Activated T-cell treated with anti-CD3 and anti-CD28 coated beads for 48 hours (primary cell): Measurements from ENCODE around the gene XYLT2.

ENCODE experiments used
- DNase-seq: peaks from one replicate; pipeline ENCODE4 v3.0.0-alpha.2; 2020; ENCODE audit warnings: low read depth

Gene XYLT2

GRCh38 chr17:50363217-50364060 is 17.5 kb downstream of the XYLT2 start:
- DNase-seq, result no peak

DNA sequence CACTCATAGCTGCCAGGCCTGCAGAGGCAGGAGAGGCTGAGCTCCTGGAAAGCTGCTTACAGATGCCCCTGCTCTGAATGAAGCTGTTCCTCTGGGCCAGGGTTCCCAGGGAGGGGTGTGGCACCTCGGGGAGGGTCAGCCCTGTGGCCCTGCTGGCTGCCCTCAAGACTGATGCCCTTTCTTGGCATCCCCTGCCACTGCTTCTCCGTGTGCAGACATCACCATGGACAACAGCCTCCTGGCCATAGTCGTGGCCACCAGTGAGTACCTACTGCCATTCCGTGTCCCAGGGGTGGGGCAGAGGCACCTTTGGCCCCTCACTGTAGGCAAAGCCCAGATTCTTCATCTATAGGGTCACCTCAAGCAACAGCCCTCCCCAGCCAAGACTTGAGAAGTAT is 18.1 kb downstream of the XYLT2 start:
- no peak for DNase-seq

DNA sequence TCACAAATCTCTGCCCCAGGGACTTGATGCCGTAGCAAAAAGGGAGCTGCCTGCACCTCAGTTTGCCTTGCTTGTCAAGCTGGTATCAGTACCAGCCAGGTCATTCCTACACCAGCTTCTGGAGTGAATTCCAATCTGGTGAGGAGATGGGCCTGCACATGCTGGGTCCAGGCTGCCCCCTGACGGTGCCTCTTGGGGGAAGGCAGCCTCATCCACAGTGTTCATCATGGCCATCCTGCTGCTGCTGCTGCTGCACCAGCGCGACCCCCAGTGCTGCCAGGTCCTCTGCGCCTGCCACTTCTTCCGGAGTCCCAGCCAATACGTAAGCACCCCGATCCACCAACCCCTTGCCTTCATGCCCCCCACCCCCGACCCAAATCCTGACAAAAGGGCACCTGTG is 18.8 kb downstream of the XYLT2 start:
- no peak for DNase-seq

DNA sequence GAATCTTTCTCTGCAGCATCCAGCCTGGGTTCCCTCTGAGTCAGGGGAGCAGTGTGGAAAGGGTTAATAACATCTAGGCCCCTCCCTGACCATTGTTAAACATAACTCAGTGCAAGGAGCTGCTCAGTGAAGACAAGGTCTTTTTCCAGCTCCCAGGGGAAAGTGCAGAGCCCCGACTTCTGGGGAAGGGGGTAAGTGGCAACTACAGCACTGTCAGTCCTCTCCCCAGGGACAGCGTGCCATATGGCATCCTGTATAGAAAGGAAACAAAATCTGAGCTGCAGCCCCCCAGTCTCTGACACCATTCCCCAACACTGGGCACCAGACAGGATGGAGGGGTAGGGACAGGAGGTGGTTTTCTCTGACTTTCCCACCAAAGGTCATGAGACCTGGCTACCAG is 19.2 kb downstream of the XYLT2 start:
- DNase-seq, result no peak

- DNase-seq, result no peak
Observed at GRCh38 chr17:50365649-50366393, 19.9 kb downstream of the XYLT2 start.

DNA sequence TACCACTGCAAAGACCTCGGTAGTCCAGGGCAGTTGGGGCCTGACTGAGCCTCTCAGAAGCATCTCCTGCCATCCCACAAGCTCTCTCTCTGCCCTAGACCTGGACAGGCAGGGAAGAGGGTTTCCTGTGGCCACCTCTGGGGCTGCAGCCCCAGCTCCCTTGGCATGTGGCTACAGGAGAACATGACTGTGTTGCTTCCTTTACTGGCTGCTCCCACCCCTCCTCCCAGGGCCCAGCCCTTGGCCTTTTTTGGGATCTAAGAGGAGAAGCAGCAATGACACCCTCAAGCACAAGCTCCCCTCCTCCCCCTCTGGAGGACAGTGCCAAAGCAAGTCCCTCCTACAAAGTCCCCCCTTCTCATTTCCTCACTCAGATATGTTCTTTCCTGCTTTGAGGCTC is 21.5 kb downstream of the XYLT2 start:
- DNase-seq, result no peak

GRCh38 chr17:50370052-50370451 is 24.1 kb downstream of the XYLT2 start:
- DNase-seq, result no peak

- DNase-seq, result no peak
Observed at GRCh38 chr17:50371526-50371925, 25.6 kb downstream of the XYLT2 start.

DNA sequence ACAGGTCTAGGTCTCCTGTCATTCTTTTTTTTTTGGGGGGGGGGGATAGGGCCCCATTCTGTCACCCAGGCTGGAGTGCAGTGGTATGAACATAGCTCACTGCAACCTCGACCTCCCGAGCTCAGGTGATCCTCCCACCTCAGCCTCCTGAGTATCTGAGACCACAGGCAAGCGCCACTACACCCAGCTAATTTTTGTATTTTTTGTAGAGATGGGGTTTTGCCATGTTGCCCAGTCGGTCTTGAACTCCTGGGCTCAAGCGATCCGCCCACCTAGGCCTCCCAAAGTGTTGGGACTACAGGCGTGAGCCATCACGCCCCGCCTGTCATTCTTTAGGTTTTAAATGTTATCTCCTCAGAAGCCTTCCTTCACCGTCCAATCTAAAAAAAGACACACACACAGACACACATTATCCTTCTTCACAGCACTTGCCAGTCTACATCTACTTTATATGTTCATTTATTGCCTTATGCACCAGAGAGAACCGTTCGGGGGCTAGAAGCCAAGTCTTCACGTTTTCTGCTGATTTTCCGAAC is 26.4 kb downstream of the XYLT2 start:
- DNase-seq, result no peak

GRCh38 chr17:50372758-50373556 is 27.0 kb downstream of the XYLT2 start, which contains the start of the genes EME1 and MRPL27:
Gene EME1 (plus strand): TSS chr17:50373229. CDS start chr17:50375209, 1,980 bp downstream.
Gene MRPL27 (minus strand): TSS chr17:50373184. CDS start chr17:50373170, 14 bp downstream.
- DNase-seq, result peak; percentile 73

GRCh38 chr17:50373705-50374104 is 27.8 kb downstream of the XYLT2 start:
- no peak for DNase-seq

DNA sequence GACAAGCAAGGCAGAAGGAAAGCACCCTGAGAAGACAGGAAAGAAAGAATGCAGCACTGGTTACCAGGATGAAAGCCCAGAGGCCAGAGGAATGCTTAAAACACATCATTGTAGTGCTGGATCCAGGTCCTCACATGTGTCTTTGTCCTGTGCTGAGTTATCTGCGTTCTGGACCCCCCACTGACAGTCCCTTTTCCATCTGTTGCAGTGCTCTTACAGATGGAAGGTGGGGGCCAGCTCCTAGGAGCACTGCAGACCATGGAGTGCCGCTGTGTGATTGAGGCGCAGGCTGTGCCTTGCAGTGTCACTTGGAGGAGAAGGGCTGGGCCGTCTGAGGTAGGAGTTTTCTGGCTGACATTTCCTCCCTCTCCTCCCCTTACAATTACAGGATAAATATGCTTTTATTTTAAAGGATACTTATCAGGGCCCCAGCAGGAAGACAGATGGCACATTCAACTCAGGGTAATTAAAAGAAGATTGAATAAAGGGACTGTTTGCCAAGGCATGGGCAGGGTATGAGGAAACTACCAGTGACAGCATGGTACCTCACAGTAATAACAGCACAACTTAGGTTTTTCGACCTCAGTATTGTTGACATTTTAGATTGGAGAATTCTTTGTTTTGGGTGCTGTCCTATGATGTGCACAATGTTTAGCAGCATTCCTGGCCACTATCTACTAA is 30.1 kb downstream of the XYLT2 start:
- DNase-seq, result no peak

GRCh38 chr17:50379351-50380132 is 33.6 kb downstream of the XYLT2 start:
- DNase-seq, result no peak

- no peak for DNase-seq
Observed at GRCh38 chr17:50380369-50381259, 34.7 kb downstream of the XYLT2 start.

- DNase-seq, result no peak
Observed at GRCh38 chr17:50381260-50381815, 35.4 kb downstream of the XYLT2 start.

GRCh38 chr17:50381920-50382319 is 36.0 kb downstream of the XYLT2 start:
- no peak for DNase-seq

- DNase-seq, result no peak
Observed at GRCh38 chr17:50382931-50383330, 37.0 kb downstream of the XYLT2 start.

GRCh38 chr17:50386510-50386909 is 40.6 kb downstream of the XYLT2 start:
- DNase-seq, result no peak

- DNase-seq, result no peak
Observed at GRCh38 chr17:50388728-50389127, 42.8 kb downstream of the XYLT2 start.
